ENCODE data around the gene USP32.

DNA sequence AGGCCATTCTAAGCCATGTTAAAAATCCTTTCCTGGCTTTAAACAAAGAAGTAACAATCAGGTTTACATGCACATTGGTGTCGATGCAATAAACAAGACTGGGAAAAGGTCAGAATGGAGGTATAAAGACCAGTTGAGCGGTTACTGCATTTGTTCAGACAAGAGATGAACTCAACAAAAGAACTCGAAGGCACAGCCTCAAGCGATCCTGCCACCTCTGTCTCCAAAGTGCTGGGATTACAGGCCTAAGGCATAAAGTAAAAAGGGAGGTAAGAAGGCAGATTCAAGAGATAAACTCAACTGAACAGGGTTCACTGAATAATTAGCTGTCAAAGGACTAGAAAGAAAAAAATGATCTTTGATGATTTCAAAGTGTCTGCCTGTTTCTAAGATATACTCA is 39.4 kb downstream of the USP32 start:
- TF ChIP-seq EZH2 (IDR thresholded peaks at IDR 0.05; ENCODE audit: low read depth) = no peak
- no peak for TF ChIP-seq CTCF (conservative IDR thresholded peaks at IDR 0.05)
